K562 (cell line): Measurements from ENCODE around the gene TRAIP. TPM values are rescaled to one million over a fixed set of nuclear protein-coding genes. Genes with fewer than 3 reads are reported as not detected.
A peak's percentile ranks its signal among the peaks of the same experiment; 100 is the strongest.

Source experiments
- DDX20 ChIP-seq: fragments of 450-650 bp; IDR thresholded peaks from 2 replicates; pipeline ENCODE4 v1.6.1; 2016; ENCODE audit warnings: missing genetic modification characterization, low read depth, mild to moderate bottlenecking, missing compliant biosample characterization, moderate library complexity
- HCFC1 ChIP-seq: IDR thresholded peaks from 2 replicates; pipeline ENCODE4 v1.6.1; 2012; ENCODE audit warnings: low read depth, low read length, improper control_type of control experiment
- RBBP5 ChIP-seq: fragments of 200-600 bp; sonication (generic); IDR thresholded peaks from 2 replicates; pipeline ENCODE4 v1.6.1; 2012; ENCODE audit warnings: borderline replicate concordance, mild to moderate bottlenecking, low read length, control low read depth, inconsistent platforms; ENCODE audit not compliant: insufficient read depth, poor library complexity, severe bottlenecking
- SETDB1 ChIP-seq: IDR thresholded peaks from one replicate; pipeline ENCODE4 v1.6.1; 2012; ENCODE audit warnings: low read length, control low read depth, inconsistent platforms
- SMARCC2 ChIP-seq: fragments of 450-650 bp; IDR thresholded peaks from 2 replicates; pipeline ENCODE4 v1.6.1; 2017; ENCODE audit warnings: antibody characterized with exemption, moderate library complexity, mild to moderate bottlenecking, low read depth
- YY1 ChIP-seq, 3 experiments: IDR thresholded peaks; 2 replicates each; pipeline ENCODE4 v1.6.1; 2011; ENCODE audit warnings: low read length in 2 of 3, mild to moderate bottlenecking in 2 of 3, moderate library complexity in 2 of 3, borderline replicate concordance in 1 of 3, control low read depth in 1 of 3, low read depth in 1 of 3; ENCODE audit not compliant: insufficient read depth in 3 of 3, insufficient replicate concordance in 2 of 3, control insufficient read depth in 1 of 3, insufficient read length in 1 of 3; ENCODE audit errors: extremely low read depth in 1 of 3
- ZEB2 ChIP-seq: fragments of 450-650 bp; IDR thresholded peaks from 2 replicates; pipeline ENCODE4 v1.6.1; 2016
- ZNF318 ChIP-seq, 2 experiments: fragments of 450-650 bp; IDR thresholded peaks; 2 replicates each; pipeline ENCODE4 v1.6.1; 2016; ENCODE audit warnings: mild to moderate bottlenecking in 2 of 2, borderline replicate concordance in 1 of 2, low read depth in 1 of 2, moderate library complexity in 1 of 2
- ZNF740 ChIP-seq, 3 experiments: fragments of 200-800 bp in 1 of 3; sonication (Bioruptor generic) in 1 of 3; sonication (generic) in 1 of 3; formaldehyde crosslinking in 1 of 3; IDR thresholded peaks; 2 replicates each; pipeline versions ENCODE4 v1.6.1 to v1.8.0; 2016 to 2022; ENCODE audit warnings: mild to moderate bottlenecking in 2 of 3, missing compliant biosample characterization in 2 of 3, missing genetic modification characterization in 2 of 3, missing genetic modification reagents in 1 of 3
- polyA plus RNA-seq, 8 experiments: library from polyadenylated mRNA; depleted of rRNA in 4 of 8; stranded (reverse) in 5 of 8; unstranded in 3 of 8; fragments of >200 nt; fragmentation: Nextera tagmentation in 2 of 8; fragmentation: Illumina TruSeq in 1 of 8; extraction: Ambion mirVana in 2 of 8; extraction: Trizol in 1 of 8; gene quantifications; 2 replicates each; pipeline versions ENCODE4 v1.2.1 to v1.2.3, GENCODE V29; 2011 to 2014; ENCODE audit warnings: inconsistent platforms in 1 of 8, missing spikeins in 1 of 8
- total RNA-seq, 7 experiments: library from RNA; depleted of rRNA in 6 of 7; stranded (reverse); fragments of >200 nt in 6 of 7; fragmentation: Illumina TruSeq in 2 of 7; extraction: Trizol in 2 of 7; gene quantifications; 2 replicates each; pipeline versions ENCODE4 v1.2.1 to v1.2.3, GENCODE V29; 2011 to 2021; ENCODE audit warnings: low replicate concordance in 1 of 7
- TF ChIP-seq, protein P1 (sequence below): sonication (generic); formaldehyde crosslinking; IDR thresholded peaks from 2 replicates; pipeline ENCODE4 v1.8.0; 2022; ENCODE audit warnings: mild to moderate bottlenecking, missing genetic modification reagents
- TF ChIP-seq, protein P2 (sequence below): IDR thresholded peaks from 3 replicates; pipeline ENCODE4 v1.6.1; 2011; ENCODE audit warnings: borderline replicate concordance, mild to moderate bottlenecking, moderate library complexity; ENCODE audit not compliant: insufficient read length; ENCODE audit errors: extremely low read depth

The TRAIP gene
- total and polyA plus RNA-seq, 9 of the 15 experiments (the other 6 are each of a cell fraction or from before 2014, with no cell fraction given), result 14.3 to 38.6 (median 21.2) TPM

DNA sequence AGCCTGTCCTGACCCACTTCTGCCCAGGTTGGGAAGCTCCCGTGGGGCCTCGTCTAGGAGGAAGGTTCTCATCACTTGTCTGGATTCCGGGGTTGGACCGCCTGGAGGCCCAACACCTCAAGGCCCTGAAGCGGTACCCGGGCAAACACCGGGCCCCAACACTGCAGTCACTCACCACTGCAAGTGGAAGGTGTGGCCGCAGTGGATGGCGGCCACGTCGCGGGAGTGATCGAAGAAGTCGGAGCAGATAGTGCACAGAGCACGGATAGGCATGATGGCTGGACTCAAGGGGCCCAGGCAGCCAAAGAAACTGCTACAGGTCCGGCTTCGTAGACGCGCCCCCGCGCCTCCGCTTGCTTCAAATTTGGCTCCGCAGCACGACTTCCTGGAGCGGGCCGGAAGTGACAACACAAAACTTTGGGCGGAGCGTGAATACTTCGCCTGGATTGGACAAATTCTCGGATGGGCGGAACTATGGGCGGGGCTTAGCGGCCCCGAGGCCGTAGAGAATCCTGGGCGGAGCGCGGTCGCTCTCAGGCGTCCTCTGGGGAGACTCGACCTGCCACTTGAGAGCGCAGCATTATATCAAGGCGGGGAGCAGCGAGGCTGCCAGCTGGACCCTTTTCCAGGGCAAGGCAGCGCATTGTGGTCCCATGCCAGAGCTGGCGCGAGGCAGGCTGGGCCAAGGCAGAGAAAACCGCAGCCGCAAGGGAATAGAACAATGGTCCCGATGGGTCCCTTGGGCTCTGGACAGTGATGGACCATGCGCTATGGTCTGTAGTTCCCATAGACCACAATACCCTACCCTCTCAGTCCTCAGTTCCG is at the start of gene TRAIP (continued):
- TF ChIP-seq ZNF318 (IDR thresholded peaks at IDR 0.05; ENCODE audit: borderline replicate concordance in 1 of 2, low read depth in 1 of 2) (no peak), DDX20 (tag) (no peak), SMARCC2 (no peak), YY1 (IDR thresholded peaks at IDR 0.05; ENCODE audit: borderline replicate concordance in 1 of 3, control insufficient read depth in 1 of 3, extremely low read depth in 1 of 3, insufficient read depth in 3 of 3, insufficient read length in 1 of 3, insufficient replicate concordance in 2 of 3, low read depth in 1 of 3, low read length in 2 of 3) (peak in 1 of 3 experiments; percentile 31), SETDB1 (no peak), RBBP5 (peak; percentile 85), ZEB2 (no peak), HCFC1 (peak; percentile 44), ZNF740 (CRISPR knock-in tag; IDR thresholded peaks at IDR 0.05) (no peak), ZNF740 (tag; IDR thresholded peaks at IDR 0.05) (no peak)
- TF ChIP-seq, protein P1, sequence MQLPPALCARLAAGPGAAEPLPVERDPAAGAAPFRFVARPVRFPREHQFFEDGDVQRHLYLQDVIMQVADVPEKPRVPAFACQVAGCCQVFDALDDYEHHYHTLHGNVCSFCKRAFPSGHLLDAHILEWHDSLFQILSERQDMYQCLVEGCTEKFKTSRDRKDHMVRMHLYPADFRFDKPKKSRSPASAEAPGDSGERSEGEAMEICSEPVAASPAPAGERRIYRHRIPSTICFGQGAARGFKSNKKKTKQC (CRISPR knock-in tag), result no peak; the same call in 1 of the 2 replicates
- TF ChIP-seq, protein P2, sequence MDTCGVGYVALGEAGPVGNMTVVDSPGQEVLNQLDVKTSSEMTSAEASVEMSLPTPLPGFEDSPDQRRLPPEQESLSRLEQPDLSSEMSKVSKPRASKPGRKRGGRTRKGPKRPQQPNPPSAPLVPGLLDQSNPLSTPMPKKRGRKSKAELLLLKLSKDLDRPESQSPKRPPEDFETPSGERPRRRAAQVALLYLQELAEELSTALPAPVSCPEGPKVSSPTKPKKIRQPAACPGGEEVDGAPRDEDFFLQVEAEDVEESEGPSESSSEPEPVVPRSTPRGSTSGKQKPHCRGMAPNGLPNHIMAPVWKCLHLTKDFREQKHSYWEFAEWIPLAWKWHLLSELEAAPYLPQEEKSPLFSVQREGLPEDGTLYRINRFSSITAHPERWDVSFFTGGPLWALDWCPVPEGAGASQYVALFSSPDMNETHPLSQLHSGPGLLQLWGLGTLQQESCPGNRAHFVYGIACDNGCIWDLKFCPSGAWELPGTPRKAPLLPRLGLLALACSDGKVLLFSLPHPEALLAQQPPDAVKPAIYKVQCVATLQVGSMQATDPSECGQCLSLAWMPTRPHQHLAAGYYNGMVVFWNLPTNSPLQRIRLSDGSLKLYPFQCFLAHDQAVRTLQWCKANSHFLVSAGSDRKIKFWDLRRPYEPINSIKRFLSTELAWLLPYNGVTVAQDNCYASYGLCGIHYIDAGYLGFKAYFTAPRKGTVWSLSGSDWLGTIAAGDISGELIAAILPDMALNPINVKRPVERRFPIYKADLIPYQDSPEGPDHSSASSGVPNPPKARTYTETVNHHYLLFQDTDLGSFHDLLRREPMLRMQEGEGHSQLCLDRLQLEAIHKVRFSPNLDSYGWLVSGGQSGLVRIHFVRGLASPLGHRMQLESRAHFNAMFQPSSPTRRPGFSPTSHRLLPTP, result no peak
